Thyroid gland (tissue), 4 donors: Measurements from ENCODE around the gene COBLL1.

Experiments
- POLR2A ChIP-seq, 2 donors: fragments of 450-650 bp; IDR thresholded peaks; one replicate each; pipeline ENCODE4 v1.6.1; 2017; ENCODE audit warnings: antibody characterized with exemption in 2 of 2, mild to moderate bottlenecking in 2 of 2, moderate library complexity in 1 of 2
- TF ChIP-seq, protein P1 (sequence below), 6 experiments: fragments of 200-600 bp in 3 of 6; fragments of 450-650 bp in 3 of 6; sonication (generic) in 3 of 6; IDR thresholded peaks; one replicate each; pipeline ENCODE4 v1.5.1; 2016 to 2019; ENCODE audit warnings: antibody characterized with exemption in 6 of 6, mild to moderate bottlenecking in 2 of 6, inconsistent platforms in 1 of 6, moderate library complexity in 1 of 6

DNA sequence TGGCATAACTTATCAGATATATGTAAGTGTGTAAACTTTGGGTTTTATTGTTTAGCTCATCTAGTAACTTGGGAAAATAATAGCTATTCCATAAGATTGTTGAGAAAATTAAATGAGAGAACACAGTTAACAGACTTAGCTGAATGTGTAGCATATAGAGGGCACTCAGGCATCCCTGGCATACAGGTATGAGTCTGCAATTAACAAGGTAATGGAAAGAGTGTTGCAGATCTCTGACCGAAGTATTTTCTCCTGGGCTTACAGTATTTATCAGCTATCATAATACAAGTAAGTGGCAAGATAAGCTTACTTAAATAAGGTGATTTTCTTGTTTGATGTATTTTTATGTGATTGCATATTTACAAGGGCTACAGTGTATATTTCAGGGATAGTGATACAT, 7.9 kb upstream of the COBLL1 start:
- TF ChIP-seq, protein P1, sequence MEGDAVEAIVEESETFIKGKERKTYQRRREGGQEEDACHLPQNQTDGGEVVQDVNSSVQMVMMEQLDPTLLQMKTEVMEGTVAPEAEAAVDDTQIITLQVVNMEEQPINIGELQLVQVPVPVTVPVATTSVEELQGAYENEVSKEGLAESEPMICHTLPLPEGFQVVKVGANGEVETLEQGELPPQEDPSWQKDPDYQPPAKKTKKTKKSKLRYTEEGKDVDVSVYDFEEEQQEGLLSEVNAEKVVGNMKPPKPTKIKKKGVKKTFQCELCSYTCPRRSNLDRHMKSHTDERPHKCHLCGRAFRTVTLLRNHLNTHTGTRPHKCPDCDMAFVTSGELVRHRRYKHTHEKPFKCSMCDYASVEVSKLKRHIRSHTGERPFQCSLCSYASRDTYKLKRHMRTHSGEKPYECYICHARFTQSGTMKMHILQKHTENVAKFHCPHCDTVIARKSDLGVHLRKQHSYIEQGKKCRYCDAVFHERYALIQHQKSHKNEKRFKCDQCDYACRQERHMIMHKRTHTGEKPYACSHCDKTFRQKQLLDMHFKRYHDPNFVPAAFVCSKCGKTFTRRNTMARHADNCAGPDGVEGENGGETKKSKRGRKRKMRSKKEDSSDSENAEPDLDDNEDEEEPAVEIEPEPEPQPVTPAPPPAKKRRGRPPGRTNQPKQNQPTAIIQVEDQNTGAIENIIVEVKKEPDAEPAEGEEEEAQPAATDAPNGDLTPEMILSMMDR (IDR thresholded peaks at IDR 0.05) = no peak
- TF ChIP-seq POLR2A (IDR thresholded peaks at IDR 0.05) = no peak
